Keratinocyte (primary cell): ENCODE results near the gene MAGI2. TPM values are rescaled to one million over a fixed set of nuclear protein-coding genes. Genes with fewer than 3 reads are reported as not detected.

ENCODE experiments used
- DNase-seq: peaks from one replicate; pipeline ENCODE4 v3.0.0-alpha.2; 2011; ENCODE audit warnings: low read depth, missing footprints, low spot score
- FAIRE-seq: peaks from 2 replicates; lab custom pipeline; 2011; peaks lifted over from hg19 to GRCh38; lab: Jason Lieb, UNC
- H2AFZ ChIP-seq: 2 replicates; pipeline ENCODE4 v1.6.0; 2012; ENCODE audit warnings: low read length, control low read depth, inconsistent platforms; ENCODE audit not compliant: control insufficient read depth
- H3K27ac ChIP-seq: 2 replicates; pipeline ENCODE4 v1.5.1; 2011; ENCODE audit warnings: low read length; ENCODE audit not compliant: control insufficient read depth, insufficient read depth
- H3K27me3 ChIP-seq: 3 replicates; pipeline ENCODE4 v1.6.0; 2011; ENCODE audit warnings: low read length; ENCODE audit not compliant: control insufficient read depth, insufficient read depth; ENCODE audit errors: extremely low read depth
- H3K36me3 ChIP-seq, 2 experiments: 2 replicates in 1 of 2; 3 replicates in 1 of 2; pipeline ENCODE4 v1.5.1; 2011; ENCODE audit warnings: low read length in 2 of 2, mild to moderate bottlenecking in 1 of 2; ENCODE audit not compliant: control insufficient read depth in 2 of 2, insufficient read depth in 2 of 2; ENCODE audit errors: extremely low read depth in 1 of 2
- H3K4me1 ChIP-seq: 3 replicates; pipeline ENCODE4 v1.5.1; 2011; ENCODE audit warnings: low read length; ENCODE audit not compliant: control insufficient read depth, insufficient read depth; ENCODE audit errors: extremely low read depth
- H3K4me2 ChIP-seq: 3 replicates; pipeline ENCODE4 v1.6.0; 2011; ENCODE audit warnings: low read depth, low read length; ENCODE audit not compliant: control insufficient read depth, insufficient read depth; ENCODE audit errors: extremely low read depth
- H3K4me3 ChIP-seq, 3 experiments: fragments of 200-600 bp in 1 of 3; sonication (generic) in 1 of 3; 2 replicates in 2 of 3; 3 replicates in 1 of 3; pipeline ENCODE4 v1.5.1; 2011 to 2016; ENCODE audit warnings: low read length in 3 of 3, mild to moderate bottlenecking in 3 of 3, control low read depth in 2 of 3, inconsistent platforms in 1 of 3, low read depth in 1 of 3, mixed read lengths in 1 of 3, mixed run types in 1 of 3, moderate library complexity in 1 of 3; ENCODE audit not compliant: control insufficient read depth in 2 of 3, insufficient read depth in 2 of 3; ENCODE audit errors: extremely low read depth in 1 of 3
- H3K79me2 ChIP-seq: 2 replicates; pipeline ENCODE4 v1.6.0; 2012; ENCODE audit warnings: low read length; ENCODE audit not compliant: control insufficient read depth, insufficient read depth
- H3K9ac ChIP-seq: 3 replicates; pipeline ENCODE4 v1.6.0; 2011; ENCODE audit warnings: low read length; ENCODE audit not compliant: control insufficient read depth, insufficient read depth; ENCODE audit errors: extremely low read depth
- H3K9me1 ChIP-seq: 3 replicates; pipeline ENCODE4 v1.6.0; 2011; ENCODE audit warnings: low read length; ENCODE audit not compliant: control insufficient read depth, insufficient read depth; ENCODE audit errors: extremely low read depth
- H3K9me3 ChIP-seq: 2 replicates; pipeline ENCODE4 v1.5.1; 2012; ENCODE audit warnings: low read depth, low read length; ENCODE audit not compliant: control insufficient read depth
- H4K20me1 ChIP-seq: 3 replicates; pipeline ENCODE4 v1.6.0; 2011; ENCODE audit warnings: low read length; ENCODE audit not compliant: control insufficient read depth, insufficient read depth; ENCODE audit errors: extremely low read depth
- EZH2 ChIP-seq: IDR thresholded peaks from one replicate; pipeline ENCODE4 v1.6.1; 2012; ENCODE audit warnings: inconsistent platforms, mild to moderate bottlenecking, low read length, moderate library complexity
- dilution Hi-C: fragments of 300-500 bp; cut with MboI; formaldehyde crosslinking; loops from one replicate; pipeline ENCODE4 v1.7.0; 2020; ENCODE audit warnings: low sequenced_read_pairs; ENCODE audit not compliant: extremely low pct_ligation_motif_present
- polyA plus RNA-seq, 5 experiments: library from polyadenylated mRNA; depleted of rRNA in 3 of 5; stranded (reverse) in 3 of 5; stranded (forward) in 1 of 5; unstranded in 1 of 5; fragments of >200 nt; gene quantifications; 1 replicate in 1 of 5; 2 replicates in 3 of 5; 3 replicates in 1 of 5; pipeline versions ENCODE4 v1.2.1 to v1.2.3, GENCODE V29; 2011 to 2012; ENCODE audit warnings: missing spikeins in 2 of 5, low read depth in 1 of 5, low replicate concordance in 1 of 5
- TF ChIP-seq, protein P1 (sequence below), 3 experiments: IDR thresholded peaks in 1 of 3; conservative IDR thresholded peaks in 1 of 3; optimal IDR thresholded peaks in 1 of 3; 2 replicates in 2 of 3; 3 replicates in 1 of 3; pipeline versions ENCODE3 to v1.5.1; 2011; ENCODE audit warnings: low read length in 3 of 3, mild to moderate bottlenecking in 3 of 3, moderate library complexity in 2 of 3, control low read depth in 1 of 3, inconsistent platforms in 1 of 3; ENCODE audit not compliant: insufficient read depth in 2 of 3; ENCODE audit errors: extremely low read depth in 1 of 3

MAGI2 gene
- polyA plus RNA-seq, 1 donor (not counting 4 experiments of a cell fraction or from before 2014, with no cell fraction given): 0.07 TPM

DNA sequence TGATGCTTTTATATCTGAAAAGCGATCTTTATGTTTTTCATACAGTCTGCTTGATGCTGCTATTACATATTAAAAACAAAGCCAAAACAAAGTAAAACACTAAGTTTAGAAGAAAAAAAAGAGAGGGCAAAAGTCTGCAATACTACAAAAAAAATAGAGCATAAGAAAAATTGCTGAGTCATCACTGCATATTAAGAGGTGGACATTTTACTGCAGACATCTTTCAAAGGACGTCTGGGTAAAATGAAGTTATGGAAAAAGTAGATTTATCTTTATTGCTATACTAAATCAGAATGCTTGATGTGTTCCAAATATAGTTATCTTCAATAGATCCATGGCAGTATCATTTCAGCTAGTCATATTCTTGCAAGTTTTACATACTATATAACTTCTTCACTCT lies 172.0 kb downstream of the MAGI2 start:
- FAIRE-seq: no peak
- DNase-seq: no peak
- Histone ChIP-seq H3K36me3 (no peaks in the 10 kb centered on the region), H3K9me1 (no peaks in the 10 kb centered on the region), H3K4me3 (no peak overlapping the region), H3K9me3 (no peaks in the 10 kb centered on the region), H3K4me2 (no peak overlapping the region), H3K4me1 (peaks cover 30% of the 10 kb centered on the region), H3K79me2 (no peaks in the 10 kb centered on the region), H3K27ac (no peak overlapping the region), H2AFZ (no peak overlapping the region), H3K9ac (no peak overlapping the region), H4K20me1 (no peaks in the 10 kb centered on the region), H3K27me3 (no peaks in the 10 kb centered on the region)
- TF ChIP-seq EZH2: no peak
- TF ChIP-seq, protein P1, sequence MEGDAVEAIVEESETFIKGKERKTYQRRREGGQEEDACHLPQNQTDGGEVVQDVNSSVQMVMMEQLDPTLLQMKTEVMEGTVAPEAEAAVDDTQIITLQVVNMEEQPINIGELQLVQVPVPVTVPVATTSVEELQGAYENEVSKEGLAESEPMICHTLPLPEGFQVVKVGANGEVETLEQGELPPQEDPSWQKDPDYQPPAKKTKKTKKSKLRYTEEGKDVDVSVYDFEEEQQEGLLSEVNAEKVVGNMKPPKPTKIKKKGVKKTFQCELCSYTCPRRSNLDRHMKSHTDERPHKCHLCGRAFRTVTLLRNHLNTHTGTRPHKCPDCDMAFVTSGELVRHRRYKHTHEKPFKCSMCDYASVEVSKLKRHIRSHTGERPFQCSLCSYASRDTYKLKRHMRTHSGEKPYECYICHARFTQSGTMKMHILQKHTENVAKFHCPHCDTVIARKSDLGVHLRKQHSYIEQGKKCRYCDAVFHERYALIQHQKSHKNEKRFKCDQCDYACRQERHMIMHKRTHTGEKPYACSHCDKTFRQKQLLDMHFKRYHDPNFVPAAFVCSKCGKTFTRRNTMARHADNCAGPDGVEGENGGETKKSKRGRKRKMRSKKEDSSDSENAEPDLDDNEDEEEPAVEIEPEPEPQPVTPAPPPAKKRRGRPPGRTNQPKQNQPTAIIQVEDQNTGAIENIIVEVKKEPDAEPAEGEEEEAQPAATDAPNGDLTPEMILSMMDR (optimal IDR thresholded peaks at IDR 0.05 in 1 of 3, IDR thresholded peaks at IDR 0.05 in 1 of 3, conservative IDR thresholded peaks at IDR 0.05 in 1 of 3; ENCODE audit: extremely low read depth in 1 of 3, insufficient read depth in 2 of 3, low read length in 3 of 3): no peak
- dilution Hi-C loops: no loop called here

DNA sequence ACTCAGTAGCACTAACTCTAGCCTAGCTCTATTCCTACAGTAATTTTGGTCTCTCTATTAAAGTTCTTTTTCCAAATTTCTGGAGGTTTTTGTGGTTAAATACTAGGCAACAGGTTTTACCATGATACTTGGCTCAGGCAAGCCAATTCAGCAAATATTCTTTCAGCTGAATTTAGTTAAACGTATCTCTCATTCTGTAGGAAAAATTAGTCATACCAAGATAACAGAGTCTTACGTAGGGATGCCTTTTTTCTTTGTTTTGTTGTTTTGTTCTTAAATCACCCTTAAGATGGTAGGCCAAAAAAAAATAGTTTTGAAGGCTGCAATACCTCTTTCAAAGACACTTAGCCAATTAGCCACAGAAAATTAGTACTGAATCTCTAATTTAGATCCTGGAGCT lies 180.5 kb downstream of the MAGI2 start:
- Histone ChIP-seq H3K4me1 (no peaks in the 10 kb centered on the region), H3K79me2 (no peaks in the 10 kb centered on the region), H3K36me3 (no peaks in the 10 kb centered on the region), H3K27ac (no peak overlapping the region), H3K9ac (no peak overlapping the region), H3K9me3 (no peaks in the 10 kb centered on the region), H3K4me2 (no peak overlapping the region), H3K4me3 (no peak overlapping the region), H3K9me1 (no peaks in the 10 kb centered on the region), H2AFZ (no peak overlapping the region), H4K20me1 (no peaks in the 10 kb centered on the region), H3K27me3 (no peaks in the 10 kb centered on the region)
- DNase-seq: no peak
- dilution Hi-C loops: no loop called here
- FAIRE-seq: no peak
- TF ChIP-seq EZH2: no peak
- TF ChIP-seq, protein P1 (optimal IDR thresholded peaks at IDR 0.05 in 1 of 3, IDR thresholded peaks at IDR 0.05 in 1 of 3, conservative IDR thresholded peaks at IDR 0.05 in 1 of 3; ENCODE audit: extremely low read depth in 1 of 3, insufficient read depth in 2 of 3, low read length in 3 of 3): no peak
